ENCODE results near the gene TSHZ2.

Gene TSHZ2

GRCh38 chr20:53222416-53222815, 250.3 kb downstream of the TSHZ2 start:
- ChIA-PET POLR2A (no interaction called here), CTCF (interaction anchor here (1.3 to 1.5 kb wide), 2 partner anchors 13 to 977 kb away, joined by 3 read pairs; no protein-coding TSS in a partner anchor)
- TF ChIP-seq CTCF (IDR thresholded peaks at IDR 0.05; ENCODE audit: control extremely low read depth, extremely low read depth, low read depth, missing control alignments) = no peak
- DNase-seq (ENCODE audit: extremely low spot score) = no peak

GRCh38 chr20:53222932-53223331, 250.8 kb downstream of the TSHZ2 start:
- TF ChIP-seq CTCF (IDR thresholded peaks at IDR 0.05; ENCODE audit: control extremely low read depth, extremely low read depth, low read depth, missing control alignments) = no peak
- ChIA-PET POLR2A (no interaction called here), CTCF (interaction anchor here (1.3 kb wide), 1 partner anchor 13 kb away, joined by 3 read pairs; no protein-coding TSS in a partner anchor)
- DNase-seq (ENCODE audit: extremely low spot score) = no peak

- DNase-seq (ENCODE audit: extremely low spot score) = no peak
- POLR2A ChIA-PET = no interaction called here
- TF ChIP-seq CTCF (IDR thresholded peaks at IDR 0.05; ENCODE audit: control extremely low read depth, extremely low read depth, low read depth, missing control alignments) = no peak
- CTCF ChIA-PET = interaction anchor here (1.3 kb wide), 2 partner anchors 12 to 65 kb away, joined by 3 to 4 read pairs; no protein-coding TSS in a partner anchor
These were observed 251.5 kb downstream of the TSHZ2 start for GRCh38 chr20:53223626-53224172.

GRCh38 chr20:53224851-53225250, 252.7 kb downstream of the TSHZ2 start:
- no peak for TF ChIP-seq CTCF (IDR thresholded peaks at IDR 0.05; ENCODE audit: control extremely low read depth, extremely low read depth, low read depth, missing control alignments)
- no peak for DNase-seq (ENCODE audit: extremely low spot score)

GRCh38 chr20:53226826-53227225, 254.7 kb downstream of the TSHZ2 start:
- CTCF ChIA-PET = no interaction called here

More at GRCh38 chr20:53224851-53225250, 252.7 kb downstream of the TSHZ2 start:
- ChIA-PET POLR2A (no interaction called here), CTCF (interaction anchor here (1.3 kb wide), 1 partner anchor 66 kb away, joined by 4 read pairs; no protein-coding TSS in a partner anchor)

GRCh38 chr20:53227523-53227922, 255.4 kb downstream of the TSHZ2 start:
- no peak for TF ChIP-seq CTCF (IDR thresholded peaks at IDR 0.05; ENCODE audit: control extremely low read depth, extremely low read depth, low read depth, missing control alignments)
- no peak for DNase-seq (ENCODE audit: extremely low spot score)
- CTCF ChIA-PET = interaction anchor here (0.8 kb wide), 1 partner anchor 62 kb away, joined by 3 read pairs; no protein-coding TSS in a partner anchor
- POLR2A ChIA-PET = no interaction called here

More at GRCh38 chr20:53226826-53227225, 254.7 kb downstream of the TSHZ2 start:
- no peak for DNase-seq (ENCODE audit: extremely low spot score)
- TF ChIP-seq CTCF (IDR thresholded peaks at IDR 0.05; ENCODE audit: control extremely low read depth, extremely low read depth, low read depth, missing control alignments) = no peak
- POLR2A ChIA-PET = no interaction called here
